ENCODE results near the gene SH2D5.

Gene SH2D5

DNA sequence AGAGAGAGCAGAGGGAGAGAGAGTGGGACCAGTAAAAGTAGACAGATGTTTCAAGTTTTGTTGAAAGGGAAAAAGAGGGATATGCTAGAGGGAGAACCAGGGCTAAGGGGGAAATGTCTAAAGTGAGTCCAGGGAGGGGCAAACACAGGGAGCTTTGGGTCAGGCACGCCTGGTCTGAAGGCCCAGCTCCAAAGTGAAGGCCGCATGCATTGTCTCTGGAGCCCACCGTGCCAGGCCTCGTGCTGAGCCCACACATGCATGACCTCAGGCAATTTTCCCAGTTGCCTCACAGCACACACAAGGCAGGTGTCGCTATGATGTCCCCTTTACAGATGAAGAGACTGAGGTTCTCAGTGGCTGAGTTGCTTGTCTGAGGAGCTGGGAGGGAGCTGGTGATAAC lies 30.7 kb downstream of the SH2D5 start:
- intact Hi-C loops (cut with micrococcal nuclease) = no loop called here

DNA sequence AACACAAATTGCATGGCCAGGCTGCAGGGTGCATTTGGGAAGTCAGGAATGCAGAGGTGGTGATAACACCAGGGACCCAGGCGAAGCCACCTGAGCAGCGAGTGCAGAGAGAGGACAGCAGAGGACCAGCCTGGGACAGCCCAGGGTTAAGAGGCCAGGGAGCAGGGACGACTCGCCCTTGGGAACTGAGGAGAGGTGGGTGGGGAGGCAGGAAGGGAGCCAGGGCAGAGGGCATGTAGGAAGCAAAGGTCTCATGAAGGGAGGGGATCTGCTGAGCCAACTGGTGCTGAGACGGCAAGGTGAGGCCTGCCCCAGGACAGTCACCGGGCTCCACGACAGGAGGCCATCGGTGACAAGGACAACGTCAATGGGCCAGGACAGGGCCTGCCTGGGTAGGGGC lies 31.1 kb downstream of the SH2D5 start:
- intact Hi-C loops (cut with micrococcal nuclease) = no loop called here
- H3K27me3 Mint-ChIP-seq = peaks cover 6% of the 10 kb centered on the region
- no peak overlapping the region for H3K4me3 Mint-ChIP-seq
- no peaks in the 10 kb centered on the region for H3K36me3 Mint-ChIP-seq (ENCODE audit: low read depth)
- H3K4me1 Mint-ChIP-seq (ENCODE audit: low read depth) = peaks cover 8% of the 10 kb centered on the region
- H3K9me3 Mint-ChIP-seq = no peaks in the 10 kb centered on the region
- H3K27ac Mint-ChIP-seq = no peak overlapping the region

More for the DNA sequence above, 30.7 kb downstream of the SH2D5 start:
- no peak overlapping the region for H3K27ac Mint-ChIP-seq
- H3K4me1 Mint-ChIP-seq (ENCODE audit: low read depth) = peaks cover 4% of the 10 kb centered on the region
- no peak overlapping the region for H3K4me3 Mint-ChIP-seq
- no peaks in the 10 kb centered on the region for H3K36me3 Mint-ChIP-seq (ENCODE audit: low read depth)
- no peaks in the 10 kb centered on the region for H3K9me3 Mint-ChIP-seq
- peaks cover 6% of the 10 kb centered on the region for H3K27me3 Mint-ChIP-seq

DNA sequence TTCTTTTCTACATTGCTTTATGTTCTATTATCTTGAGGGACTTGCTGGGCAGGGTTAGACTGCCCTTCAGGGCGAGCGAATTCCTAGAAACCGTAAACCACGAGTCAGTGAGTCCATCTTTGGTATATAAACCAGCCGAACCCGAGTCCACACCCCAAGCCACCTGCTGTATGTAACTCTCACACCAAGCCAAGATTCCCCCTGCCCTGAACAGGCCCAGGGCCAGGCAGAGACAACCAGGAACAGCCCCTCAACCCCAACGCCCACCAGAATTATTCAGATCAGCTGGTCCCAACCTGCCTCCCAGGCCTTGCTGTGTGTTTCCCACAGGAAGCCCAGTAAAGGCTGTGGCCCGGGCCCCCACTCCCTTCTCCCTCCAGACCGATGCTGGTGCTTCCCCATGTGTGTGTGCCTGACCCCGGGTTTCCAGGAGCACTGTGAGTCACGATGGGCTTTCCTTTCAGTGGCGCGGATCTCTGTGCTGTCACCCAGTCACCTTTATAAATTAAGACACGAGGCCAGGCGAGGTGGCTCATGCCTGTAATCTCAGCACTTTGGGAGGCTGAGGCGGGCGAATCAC lies 31.8 kb downstream of the SH2D5 start:
- Mint-ChIP-seq H3K4me3 (no peak overlapping the region), H3K36me3 (ENCODE audit: low read depth) (no peaks in the 10 kb centered on the region), H3K27me3 (peaks cover 8% of the 10 kb centered on the region), H3K27ac (no peak overlapping the region), H3K4me1 (ENCODE audit: low read depth) (peaks cover 15% of the 10 kb centered on the region), H3K9me3 (no peaks in the 10 kb centered on the region)
- intact Hi-C loops (cut with micrococcal nuclease) = no loop called here

DNA sequence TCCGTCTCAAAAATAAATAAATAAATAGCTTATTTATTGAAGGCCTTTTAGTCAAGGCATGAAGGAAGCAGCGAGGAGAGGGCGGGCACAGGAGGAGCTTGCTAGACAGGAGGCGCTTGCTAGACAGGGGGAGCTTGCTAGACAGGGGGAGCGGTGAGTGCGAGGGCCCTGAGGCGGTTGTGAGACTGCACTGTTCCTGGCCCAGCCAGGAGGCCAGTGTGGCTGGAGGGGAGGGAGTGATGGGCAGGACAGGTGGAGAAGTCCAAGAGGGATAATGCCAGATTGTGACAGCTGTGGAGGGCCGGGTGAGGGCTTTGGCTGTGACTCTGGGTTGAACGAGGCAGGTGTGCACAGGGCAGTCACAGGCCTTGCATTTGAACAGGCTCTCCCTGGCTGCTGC lies 32.9 kb downstream of the SH2D5 start:
- intact Hi-C loops (cut with micrococcal nuclease) = loop anchor here (10.0 kb wide), 1 partner anchor 495 kb away; no protein-coding TSS in a partner anchor
- Mint-ChIP-seq H3K4me1 (ENCODE audit: low read depth) (peaks cover 19% of the 10 kb centered on the region), H3K9me3 (no peaks in the 10 kb centered on the region), H3K36me3 (ENCODE audit: low read depth) (no peaks in the 10 kb centered on the region), H3K27ac (no peak overlapping the region), H3K4me3 (no peak overlapping the region), H3K27me3 (peaks cover 9% of the 10 kb centered on the region)

DNA sequence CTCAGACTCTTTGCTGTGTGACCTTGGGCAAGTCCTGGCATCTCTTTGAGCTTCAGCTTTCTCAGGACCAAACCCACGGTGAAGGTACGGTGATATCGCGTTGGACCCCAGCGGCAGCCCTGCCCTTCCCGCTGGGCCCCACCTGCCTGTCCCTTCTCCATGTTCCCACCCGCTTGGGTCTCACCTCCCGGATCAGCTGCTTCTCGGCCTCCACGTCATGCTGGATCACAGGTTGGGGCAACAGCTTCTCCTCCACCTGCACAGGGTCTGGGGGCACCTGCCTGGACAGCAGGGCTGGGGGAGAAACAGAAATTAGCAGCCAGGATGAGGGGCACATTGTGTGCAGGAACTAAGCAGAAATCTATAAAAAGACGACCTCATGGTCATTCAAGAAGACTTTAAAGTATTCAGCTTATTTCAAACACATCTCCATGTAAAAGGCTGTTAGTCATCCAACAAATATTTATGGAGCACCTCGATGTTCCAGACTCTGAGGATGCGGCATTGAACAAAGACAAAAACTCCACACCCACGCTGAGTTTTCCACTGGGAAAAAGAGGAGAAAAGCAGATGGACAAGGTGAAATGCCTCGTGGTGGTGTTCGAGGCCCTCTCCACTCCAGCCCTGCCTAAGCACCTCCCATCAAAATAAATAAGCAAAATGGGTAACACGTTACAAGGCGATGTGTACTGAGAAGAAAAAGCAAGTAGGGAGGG lies 34.1 kb downstream of the SH2D5 start:
- Mint-ChIP-seq H3K27me3 (peaks cover 9% of the 10 kb centered on the region), H3K4me1 (ENCODE audit: low read depth) (peaks cover 19% of the 10 kb centered on the region), H3K36me3 (ENCODE audit: low read depth) (no peaks in the 10 kb centered on the region), H3K27ac (no peak overlapping the region), H3K9me3 (no peaks in the 10 kb centered on the region), H3K4me3 (no peak overlapping the region)
- intact Hi-C loops (cut with micrococcal nuclease) = loop anchor here (10.0 kb wide), 1 partner anchor 496 kb away; no protein-coding TSS in a partner anchor

DNA sequence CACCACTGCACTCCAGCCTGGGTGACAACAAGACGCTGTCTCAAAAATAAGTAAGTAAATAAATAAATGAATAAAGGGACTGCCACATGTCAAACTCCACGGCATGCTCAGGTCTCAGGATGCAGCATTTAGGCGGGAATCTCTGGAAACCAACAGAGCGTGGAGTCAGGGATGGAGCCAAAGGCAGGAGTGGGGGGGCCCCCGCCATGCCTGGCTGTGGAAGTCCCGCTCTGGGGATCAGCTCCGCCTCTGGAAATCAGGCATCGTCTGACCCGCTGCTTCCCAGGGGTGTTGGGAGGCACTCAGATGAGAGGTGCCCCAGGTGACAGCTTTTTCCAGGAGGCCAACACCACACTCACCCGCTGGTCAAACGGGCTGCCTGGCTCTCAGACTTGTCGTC lies 34.9 kb downstream of the SH2D5 start:
- Mint-ChIP-seq H3K9me3 (no peaks in the 10 kb centered on the region), H3K4me3 (no peak overlapping the region), H3K36me3 (ENCODE audit: low read depth) (no peaks in the 10 kb centered on the region), H3K4me1 (ENCODE audit: low read depth) (peaks cover 19% of the 10 kb centered on the region), H3K27ac (no peak overlapping the region), H3K27me3 (peaks cover 7% of the 10 kb centered on the region)
- intact Hi-C loops (cut with micrococcal nuclease) = loop anchor here (2.0 to 10.0 kb wide), 2 partner anchors 35 to 497 kb away; partner anchors contain the start of gene SH2D5

DNA sequence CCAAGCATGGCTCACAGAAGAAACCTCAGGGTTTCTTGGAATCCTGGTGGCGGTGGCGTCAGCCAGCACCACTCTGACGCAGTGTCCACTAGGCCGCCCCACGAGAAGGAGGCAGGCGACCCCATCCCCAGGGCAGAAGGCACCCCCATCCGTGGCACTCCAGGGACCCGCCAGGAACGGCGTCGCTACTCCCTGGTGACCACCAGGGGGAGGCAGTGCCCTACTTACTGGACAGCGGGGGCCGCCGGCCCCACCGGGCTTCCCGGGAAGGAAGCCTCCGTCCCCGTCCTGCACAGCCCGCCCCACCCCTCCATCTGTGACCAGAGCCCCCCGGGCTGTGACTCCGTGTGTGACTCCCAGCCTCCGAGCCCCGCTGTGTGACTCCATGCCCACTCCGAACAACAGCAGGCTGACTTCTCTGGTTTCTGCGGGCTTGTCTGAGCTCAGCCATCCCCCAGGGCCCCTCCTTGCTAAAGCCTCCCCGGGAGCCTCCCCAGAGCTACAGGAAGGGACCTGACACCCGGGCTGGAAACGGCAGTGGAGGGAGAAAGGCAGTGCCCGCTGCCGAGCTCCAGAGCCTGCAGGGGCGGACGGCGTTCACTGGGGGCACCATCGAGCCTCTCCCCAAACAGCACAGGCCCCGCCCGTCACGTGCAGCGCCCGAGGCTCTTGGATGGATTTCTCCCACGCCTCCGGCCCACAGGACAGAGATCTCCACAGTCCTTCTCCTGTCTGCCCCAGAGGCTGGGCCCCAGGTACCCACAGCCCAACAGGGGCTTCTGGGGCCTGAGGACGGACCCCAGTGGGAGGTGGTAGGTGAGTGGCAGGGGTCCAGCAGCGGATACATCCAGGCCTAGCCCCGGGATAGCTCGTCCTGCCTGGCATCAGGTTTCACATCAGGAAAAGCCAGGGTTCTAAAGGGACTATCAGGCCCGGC lies 35.8 kb downstream of the SH2D5 start:
- peak overlapping the region; percentile 87 for H3K27ac Mint-ChIP-seq
- peak overlapping the region; percentile 82 for H3K4me3 Mint-ChIP-seq
- no peaks in the 10 kb centered on the region for H3K36me3 Mint-ChIP-seq (ENCODE audit: low read depth)
- no peaks in the 10 kb centered on the region for H3K9me3 Mint-ChIP-seq
- peaks cover 7% of the 10 kb centered on the region for H3K27me3 Mint-ChIP-seq
- peaks cover 26% of the 10 kb centered on the region for H3K4me1 Mint-ChIP-seq (ENCODE audit: low read depth)
- intact Hi-C loops (cut with micrococcal nuclease) = loop anchor here (2.0 to 10.0 kb wide), 2 partner anchors 36 to 498 kb away; partner anchors contain the start of gene SH2D5

DNA sequence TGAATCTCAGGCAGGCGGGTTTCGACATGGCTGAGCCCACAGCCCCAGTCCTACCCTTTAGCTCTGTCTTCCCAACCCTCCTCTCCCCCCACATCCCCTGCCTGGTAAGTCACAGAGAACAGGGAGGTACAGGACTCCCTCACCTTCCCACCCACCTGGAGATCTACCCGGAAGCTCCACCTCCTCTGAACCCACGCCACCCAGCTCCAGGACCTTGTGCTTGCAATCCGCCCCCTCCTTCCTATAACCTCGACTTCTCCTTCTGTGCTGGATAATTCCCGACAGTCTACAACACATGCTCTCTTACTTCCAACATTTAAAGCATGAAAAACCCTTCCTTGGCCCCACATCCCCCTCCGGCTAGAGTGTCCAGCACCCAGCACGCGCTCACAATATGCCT lies 37.0 kb downstream of the SH2D5 start:
- Mint-ChIP-seq H3K36me3 (ENCODE audit: low read depth) (no peaks in the 10 kb centered on the region), H3K4me1 (ENCODE audit: low read depth) (peaks cover 26% of the 10 kb centered on the region), H3K27ac (no peak overlapping the region), H3K27me3 (peaks cover 7% of the 10 kb centered on the region), H3K4me3 (no peak overlapping the region), H3K9me3 (no peaks in the 10 kb centered on the region)
- intact Hi-C loops (cut with micrococcal nuclease) = loop anchor here (10.0 kb wide), 1 partner anchor 499 kb away; no protein-coding TSS in a partner anchor

DNA sequence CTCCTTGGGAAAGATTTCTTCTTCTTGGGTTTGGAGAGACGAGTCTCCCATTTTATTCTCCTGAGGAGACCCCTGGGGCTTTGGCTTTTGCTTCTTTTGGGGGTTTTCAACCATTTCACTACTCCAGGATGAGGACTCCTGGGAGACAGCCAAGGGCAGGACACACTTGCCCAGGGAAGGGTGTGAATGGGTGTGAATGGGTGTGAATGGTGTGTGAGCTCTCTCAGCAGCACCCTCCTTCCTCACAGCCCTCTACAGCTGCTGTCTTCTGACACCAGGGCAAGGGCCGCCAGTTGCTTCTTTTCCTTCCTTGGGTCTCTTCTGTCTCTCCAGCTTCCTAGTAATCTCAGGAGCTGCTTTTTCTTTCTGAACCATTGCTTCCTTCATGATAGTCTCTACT lies 38.9 kb downstream of the SH2D5 start:
- peaks cover 26% of the 10 kb centered on the region for H3K4me1 Mint-ChIP-seq (ENCODE audit: low read depth)
- no peak overlapping the region for H3K27ac Mint-ChIP-seq
- H3K4me3 Mint-ChIP-seq = no peak overlapping the region
- H3K9me3 Mint-ChIP-seq = no peaks in the 10 kb centered on the region
- peaks cover 7% of the 10 kb centered on the region for H3K27me3 Mint-ChIP-seq
- H3K36me3 Mint-ChIP-seq (ENCODE audit: low read depth) = no peaks in the 10 kb centered on the region
- intact Hi-C loops (cut with micrococcal nuclease) = loop anchor here (10.0 kb wide), 1 partner anchor 501 kb away; no protein-coding TSS in a partner anchor

DNA sequence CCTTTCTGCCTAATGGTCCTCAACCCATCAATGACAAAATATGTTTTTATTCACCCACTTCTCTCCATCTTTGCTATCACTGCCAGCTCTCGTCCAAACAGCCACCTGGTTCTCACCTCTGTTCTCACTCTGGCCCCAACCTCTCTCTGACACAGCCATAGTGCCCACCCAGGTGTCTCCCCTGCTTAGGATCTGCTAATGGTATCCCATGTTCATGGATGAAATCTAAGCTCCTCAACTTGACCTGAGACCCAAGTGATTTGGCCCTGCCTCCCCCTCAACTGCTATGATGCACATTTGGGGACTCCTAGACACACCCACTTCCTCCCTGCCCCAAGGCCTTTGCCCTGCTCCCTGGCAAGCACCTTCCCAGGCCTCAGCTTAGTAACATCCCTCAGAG lies 40.6 kb downstream of the SH2D5 start:
- Mint-ChIP-seq H3K27me3 (peaks cover 4% of the 10 kb centered on the region), H3K27ac (no peak overlapping the region), H3K4me3 (no peak overlapping the region), H3K36me3 (ENCODE audit: low read depth) (no peaks in the 10 kb centered on the region), H3K9me3 (no peaks in the 10 kb centered on the region), H3K4me1 (ENCODE audit: low read depth) (peaks cover 26% of the 10 kb centered on the region)
- intact Hi-C loops (cut with micrococcal nuclease) = loop anchor here (10.0 kb wide), 1 partner anchor 503 kb away; no protein-coding TSS in a partner anchor

DNA sequence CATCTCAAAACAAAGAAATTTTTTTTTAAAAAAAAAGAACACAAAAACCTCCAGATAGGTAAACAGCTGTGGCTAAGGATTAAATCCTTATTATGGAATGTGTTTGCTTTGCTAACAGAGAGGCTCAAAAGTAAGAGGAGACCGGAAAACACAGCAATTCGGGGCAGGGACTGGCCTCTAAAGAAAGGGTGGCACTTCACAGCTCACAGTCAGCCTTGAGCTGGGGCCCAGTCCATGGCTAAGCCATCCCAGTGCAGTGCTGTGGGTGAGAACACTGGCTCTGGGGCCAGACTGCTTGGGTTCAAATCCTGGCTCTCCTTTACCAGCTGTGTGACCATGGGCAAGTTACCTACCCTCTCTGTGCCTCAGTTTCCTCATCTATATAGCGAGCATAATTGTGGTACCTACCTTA lies 42.9 kb downstream of the SH2D5 start:
- Mint-ChIP-seq H3K36me3 (ENCODE audit: low read depth) (no peaks in the 10 kb centered on the region), H3K4me1 (ENCODE audit: low read depth) (peaks cover 31% of the 10 kb centered on the region), H3K9me3 (no peaks in the 10 kb centered on the region), H3K27ac (no peak overlapping the region), H3K27me3 (no peaks in the 10 kb centered on the region), H3K4me3 (no peak overlapping the region)
- intact Hi-C loops (cut with micrococcal nuclease) = loop anchor here (10.0 kb wide), 1 partner anchor 505 kb away; no protein-coding TSS in a partner anchor

DNA sequence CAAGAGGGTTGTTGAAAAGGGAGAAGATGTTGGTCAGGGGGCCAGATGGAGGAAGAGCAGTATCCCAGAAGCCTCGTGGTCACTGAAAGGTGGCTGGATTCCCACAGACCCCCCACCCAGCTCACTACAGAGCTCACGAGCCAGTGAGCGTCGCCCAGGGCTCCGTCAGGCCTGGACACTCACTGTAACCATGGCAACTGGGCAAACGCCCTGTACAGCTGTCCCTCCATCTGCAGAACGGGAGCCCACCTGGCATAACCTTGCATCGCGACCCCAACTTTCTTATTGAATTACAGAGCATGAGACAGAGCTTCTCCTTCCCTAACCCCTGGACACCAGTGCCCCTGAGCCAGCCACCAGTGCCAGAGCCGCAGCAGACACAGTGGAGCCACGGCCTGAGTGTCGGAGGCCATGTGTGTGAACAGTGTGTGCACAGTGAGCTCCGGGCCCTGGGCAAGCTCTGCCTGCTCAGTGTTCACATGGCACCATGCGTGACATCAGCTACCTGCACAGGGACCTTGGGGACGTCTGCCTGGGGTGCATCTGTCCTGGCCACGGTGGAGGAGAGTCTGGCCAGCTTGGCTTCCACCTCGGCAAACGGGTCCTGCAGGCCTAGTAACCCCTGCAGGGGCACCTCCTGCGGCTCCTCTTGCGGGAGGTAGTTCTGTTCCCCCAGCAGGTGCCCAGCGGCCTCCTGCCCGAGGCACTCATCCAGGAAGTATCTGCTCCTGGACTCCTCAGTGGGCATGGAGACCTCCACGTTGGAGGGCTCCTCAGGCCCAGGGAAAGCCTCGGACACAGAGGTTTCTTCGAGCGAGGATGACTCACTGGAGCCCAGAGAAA lies 45.4 kb downstream of the SH2D5 start:
- Mint-ChIP-seq H3K4me1 (ENCODE audit: low read depth) (peaks cover 48% of the 10 kb centered on the region), H3K4me3 (no peak overlapping the region), H3K27me3 (no peaks in the 10 kb centered on the region), H3K36me3 (ENCODE audit: low read depth) (no peaks in the 10 kb centered on the region), H3K27ac (no peak overlapping the region), H3K9me3 (no peaks in the 10 kb centered on the region)
- intact Hi-C loops (cut with micrococcal nuclease) = no loop called here

DNA sequence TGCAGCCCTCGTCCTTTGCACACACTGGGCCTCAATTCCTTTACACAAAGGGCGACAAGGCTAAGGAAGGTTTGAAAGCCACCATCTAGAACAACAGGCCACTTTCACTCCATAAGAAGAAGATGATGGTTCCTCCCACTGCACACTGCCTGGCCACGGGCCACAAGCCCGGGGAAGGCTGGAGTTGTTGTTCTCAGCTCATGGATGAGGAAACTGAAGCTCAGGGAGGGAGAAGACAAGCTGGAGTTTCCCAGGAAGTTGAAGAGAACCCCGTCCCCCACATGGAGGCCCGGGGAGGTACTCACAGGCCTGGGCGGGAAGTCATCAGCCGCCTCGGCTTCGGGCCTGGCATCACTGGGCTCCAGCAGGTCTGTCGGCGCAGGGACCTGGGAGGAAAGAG lies 46.8 kb downstream of the SH2D5 start:
- H3K4me1 Mint-ChIP-seq (ENCODE audit: low read depth) = peaks cover 53% of the 10 kb centered on the region
- peak overlapping the region; percentile 78 for H3K27ac Mint-ChIP-seq
- no peaks in the 10 kb centered on the region for H3K36me3 Mint-ChIP-seq (ENCODE audit: low read depth)
- H3K4me3 Mint-ChIP-seq = no peak overlapping the region
- H3K27me3 Mint-ChIP-seq = no peaks in the 10 kb centered on the region
- no peaks in the 10 kb centered on the region for H3K9me3 Mint-ChIP-seq
- intact Hi-C loops (cut with micrococcal nuclease) = no loop called here
